WERI-Rb-1 (cell line): Measurements from ENCODE around the gene BBLN.
"Not testable (repeated sequence)": the region's sequence is repeated elsewhere in the genome, so short reads cannot be mapped to it uniquely, and the experiment has no call there.

Source experiments
- DNase-seq: peaks from one replicate; pipeline ENCODE4 v3.0.0-alpha.2; 2020
- H3K27ac ChIP-seq: fragments of 250-450 bp; sonication (Bioruptor Pico); 2 replicates; pipeline ENCODE4 v1.5.1; 2020; ENCODE audit warnings: mild to moderate bottlenecking, moderate library complexity
- H3K27me3 ChIP-seq: fragments of 250-450 bp; sonication (Bioruptor Pico); 2 replicates; pipeline ENCODE4 v1.5.1; 2021; ENCODE audit warnings: mild to moderate bottlenecking, low read depth, moderate library complexity; ENCODE audit not compliant: insufficient read depth, severe bottlenecking
- H3K36me3 ChIP-seq: fragments of 250-450 bp; sonication (Bioruptor Pico); 2 replicates; pipeline ENCODE4 v1.5.1; 2020; ENCODE audit warnings: mild to moderate bottlenecking, moderate library complexity
- H3K4me3 ChIP-seq: 2 replicates; pipeline ENCODE4 v1.5.1; 2011; ENCODE audit warnings: low read depth, mild to moderate bottlenecking, control low read depth, low read length
- H3K9me3 ChIP-seq: fragments of 250-450 bp; sonication (Bioruptor Pico); 2 replicates; pipeline ENCODE4 v1.5.1; 2021; ENCODE audit warnings: mild to moderate bottlenecking, moderate library complexity; ENCODE audit not compliant: severe bottlenecking
- CTCF ChIP-seq: IDR thresholded peaks from 2 replicates; pipeline ENCODE4 v1.5.1; 2011; ENCODE audit warnings: low read depth, mild to moderate bottlenecking, control low read depth, inconsistent platforms, low read length

Gene BBLN

GRCh38 chr9:128181480-128181879 lies 21.4 kb downstream of the BBLN start:
- peak; percentile 67 for TF ChIP-seq CTCF
- not testable (repeated sequence) for H3K9me3 ChIP-seq, H3K27me3 ChIP-seq, H3K4me3 ChIP-seq
- peak; percentile 91 for DNase-seq
- H3K27ac ChIP-seq = peak overlapping the region; percentile 36
- peaks cover 91% of the 10 kb centered on the region for H3K36me3 ChIP-seq

- Histone ChIP-seq H3K4me3 (no peak overlapping the region), H3K9me3 (peaks cover 5% of the 10 kb centered on the region), H3K36me3 (peaks cover 85% of the 10 kb centered on the region), H3K27me3 (no peaks in the 10 kb centered on the region), H3K27ac (no peak overlapping the region)
- no peak for DNase-seq
- TF ChIP-seq CTCF = no peak
These were observed 23.0 kb downstream of the BBLN start for GRCh38 chr9:128182893-128183588.

GRCh38 chr9:128185979-128186965 lies 26.2 kb downstream of the BBLN start:
- no peaks in the 10 kb centered on the region for H3K9me3 ChIP-seq
- H3K27me3 ChIP-seq = no peaks in the 10 kb centered on the region
- H3K36me3 ChIP-seq = peaks cover 77% of the 10 kb centered on the region
- no peak for DNase-seq
- TF ChIP-seq CTCF = no peak
- no peak overlapping the region for H3K27ac ChIP-seq
- no peak overlapping the region for H3K4me3 ChIP-seq

GRCh38 chr9:128187361-128187760 lies 27.3 kb downstream of the BBLN start:
- H3K36me3 ChIP-seq = peaks cover 75% of the 10 kb centered on the region
- no peak overlapping the region for H3K27ac ChIP-seq
- H3K27me3 ChIP-seq = no peaks in the 10 kb centered on the region
- no peak overlapping the region for H3K4me3 ChIP-seq
- no peaks in the 10 kb centered on the region for H3K9me3 ChIP-seq
- no peak for DNase-seq
- no peak for TF ChIP-seq CTCF

GRCh38 chr9:128188209-128188608 lies 28.1 kb downstream of the BBLN start:
- Histone ChIP-seq H3K36me3 (peaks cover 66% of the 10 kb centered on the region), H3K27ac (no peak overlapping the region), H3K27me3 (no peaks in the 10 kb centered on the region), H3K9me3 (no peaks in the 10 kb centered on the region), H3K4me3 (no peak overlapping the region)
- no peak for DNase-seq
- TF ChIP-seq CTCF = no peak
